Measurements from ENCODE around the gene SGSM1. TPM values are rescaled to one million over a fixed set of nuclear protein-coding genes. Genes with fewer than 3 reads are reported as not detected.
A peak's percentile ranks its signal among the peaks of the same experiment; 100 is the strongest.

Gene SGSM1
- total RNA-seq, 1 donor from 2014 or later = under 0.01 TPM

GRCh38 chr22:24957043-24957442 lies 151.0 kb downstream of the SGSM1 start:
- H3K4me3 ChIP-seq (ENCODE audit: low read length in 3 of 3) = no peak overlapping the region
- no peaks in the 10 kb centered on the region for H3K36me3 ChIP-seq (ENCODE audit: control insufficient read depth in 3 of 3, insufficient read depth in 3 of 3, low read length in 3 of 3)
- H3K27me3 ChIP-seq (ENCODE audit: control insufficient read depth in 3 of 3, insufficient read depth in 3 of 3, low read length in 3 of 3) = peaks cover 0 to under 1% (median 0%) of the 10 kb centered on the region in 3 donors
- no peak overlapping the region for H3K9ac ChIP-seq (ENCODE audit: low read depth in 1 of 3, low read length in 3 of 3)
- H3K9me3 ChIP-seq (ENCODE audit: control insufficient read depth in 3 of 3, low read length in 3 of 3) = peaks cover 0 to 2% (median 0%) of the 10 kb centered on the region in 3 donors
- H3K4me1 ChIP-seq (ENCODE audit: control insufficient read depth in 3 of 3, insufficient read depth in 3 of 3, low read length in 3 of 3) = peaks cover 17 to 22% (median 17%) of the 10 kb centered on the region in 3 donors
- no peak overlapping the region for H3K27ac ChIP-seq (ENCODE audit: low read depth, low read length)

DNA sequence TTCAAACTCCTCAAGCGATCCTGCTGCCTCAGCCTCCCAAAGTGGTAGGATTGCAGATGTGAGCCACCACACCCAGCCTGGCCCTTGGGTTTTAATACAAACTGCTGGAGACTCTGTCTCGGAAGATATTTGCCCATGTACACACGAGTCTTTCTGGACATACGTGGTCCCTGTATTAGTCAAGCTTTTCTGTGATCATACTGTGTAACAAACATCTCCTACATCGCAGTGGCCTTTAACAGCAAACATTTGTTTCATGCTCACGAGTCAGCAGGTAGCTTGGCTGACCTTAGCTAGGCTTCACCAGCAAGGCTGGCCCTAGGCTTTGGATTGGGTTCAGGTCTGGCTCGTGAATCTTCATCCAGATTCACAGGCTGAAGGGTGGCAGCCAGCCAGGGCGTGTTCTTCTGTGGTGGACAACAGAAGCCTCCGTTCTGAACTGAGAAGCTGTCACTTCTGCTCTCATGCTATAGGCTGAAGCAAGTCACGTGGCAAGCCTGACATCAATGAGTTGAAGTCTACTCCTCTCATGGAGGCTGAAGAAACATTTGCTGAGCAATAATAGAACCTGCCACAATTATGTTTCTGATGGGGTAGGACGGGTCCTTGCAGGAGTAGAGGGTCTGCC lies 155.3 kb downstream of the SGSM1 start:
- H3K36me3 ChIP-seq (ENCODE audit: control insufficient read depth in 3 of 3, insufficient read depth in 3 of 3, low read length in 3 of 3) = no peaks in the 10 kb centered on the region
- H3K27me3 ChIP-seq (ENCODE audit: control insufficient read depth in 3 of 3, insufficient read depth in 3 of 3, low read length in 3 of 3) = no peaks in the 10 kb centered on the region
- no peak overlapping the region for H3K4me3 ChIP-seq (ENCODE audit: low read length in 3 of 3)
- H3K9me3 ChIP-seq (ENCODE audit: control insufficient read depth in 3 of 3, low read length in 3 of 3) = peaks cover 0 to 2% (median 0%) of the 10 kb centered on the region in 3 donors
- no peak overlapping the region for H3K9ac ChIP-seq (ENCODE audit: low read depth in 1 of 3, low read length in 3 of 3)
- H3K4me1 ChIP-seq (ENCODE audit: control insufficient read depth in 3 of 3, insufficient read depth in 3 of 3, low read length in 3 of 3) = peaks cover 6 to 14% (median 9%) of the 10 kb centered on the region in 3 donors
- no peak overlapping the region for H3K27ac ChIP-seq (ENCODE audit: low read depth, low read length)

- Histone ChIP-seq H3K9ac (ENCODE audit: low read depth in 1 of 3, low read length in 3 of 3) (no peak overlapping the region), H3K9me3 (ENCODE audit: control insufficient read depth in 3 of 3, low read length in 3 of 3) (peaks cover 0 to 2% (median 0%) of the 10 kb centered on the region in 3 donors), H3K4me1 (ENCODE audit: control insufficient read depth in 3 of 3, insufficient read depth in 3 of 3, low read length in 3 of 3) (peaks cover 14 to 21% (median 16%) of the 10 kb centered on the region in 3 donors), H3K27ac (ENCODE audit: low read depth, low read length) (no peak overlapping the region), H3K27me3 (ENCODE audit: control insufficient read depth in 3 of 3, insufficient read depth in 3 of 3, low read length in 3 of 3) (no peaks in the 10 kb centered on the region), H3K4me3 (ENCODE audit: low read length in 3 of 3) (no peak overlapping the region), H3K36me3 (ENCODE audit: control insufficient read depth in 3 of 3, insufficient read depth in 3 of 3, low read length in 3 of 3) (no peaks in the 10 kb centered on the region)
Observed at GRCh38 chr22:24962094-24962493, 156.1 kb downstream of the SGSM1 start.

GRCh38 chr22:24962835-24963234 lies 156.8 kb downstream of the SGSM1 start:
- Histone ChIP-seq H3K9me3 (ENCODE audit: control insufficient read depth in 3 of 3, low read length in 3 of 3) (peaks cover 0 to 2% (median 0%) of the 10 kb centered on the region in 3 donors), H3K9ac (ENCODE audit: low read depth in 1 of 3, low read length in 3 of 3) (no peak overlapping the region), H3K27me3 (ENCODE audit: control insufficient read depth in 3 of 3, insufficient read depth in 3 of 3, low read length in 3 of 3) (no peaks in the 10 kb centered on the region), H3K4me1 (ENCODE audit: control insufficient read depth in 3 of 3, insufficient read depth in 3 of 3, low read length in 3 of 3) (peaks cover 19 to 25% (median 20%) of the 10 kb centered on the region in 3 donors), H3K4me3 (ENCODE audit: low read length in 3 of 3) (no peak overlapping the region), H3K27ac (ENCODE audit: low read depth, low read length) (no peak overlapping the region), H3K36me3 (ENCODE audit: control insufficient read depth in 3 of 3, insufficient read depth in 3 of 3, low read length in 3 of 3) (no peaks in the 10 kb centered on the region)

GRCh38 chr22:24964441-24964840 lies 158.4 kb downstream of the SGSM1 start:
- no peak overlapping the region for H3K27ac ChIP-seq (ENCODE audit: low read depth, low read length)
- no peak overlapping the region for H3K4me3 ChIP-seq (ENCODE audit: low read length in 3 of 3)
- no peak overlapping the region for H3K9ac ChIP-seq (ENCODE audit: low read depth in 1 of 3, low read length in 3 of 3)
- H3K27me3 ChIP-seq (ENCODE audit: control insufficient read depth in 3 of 3, insufficient read depth in 3 of 3, low read length in 3 of 3) = no peaks in the 10 kb centered on the region
- H3K9me3 ChIP-seq (ENCODE audit: control insufficient read depth in 3 of 3, low read length in 3 of 3) = peaks cover 0 to 2% (median 0%) of the 10 kb centered on the region in 3 donors
- H3K36me3 ChIP-seq (ENCODE audit: control insufficient read depth in 3 of 3, insufficient read depth in 3 of 3, low read length in 3 of 3) = no peaks in the 10 kb centered on the region
- H3K4me1 ChIP-seq (ENCODE audit: control insufficient read depth in 3 of 3, insufficient read depth in 3 of 3, low read length in 3 of 3) = peaks cover 27 to 41% (median 30%) of the 10 kb centered on the region in 3 donors

GRCh38 chr22:24965822-24966626 lies 160.0 kb downstream of the SGSM1 start:
- H3K36me3 ChIP-seq (ENCODE audit: control insufficient read depth in 3 of 3, insufficient read depth in 3 of 3, low read length in 3 of 3) = no peaks in the 10 kb centered on the region
- peak overlapping the region; percentile 52 for H3K27ac ChIP-seq (ENCODE audit: low read depth, low read length)
- peak overlapping the region in 1 of 3 donors; percentile 25 for H3K9ac ChIP-seq (ENCODE audit: low read depth in 1 of 3, low read length in 3 of 3)
- peaks cover 36 to 51% (median 41%) of the 10 kb centered on the region in 3 donors for H3K4me1 ChIP-seq (ENCODE audit: control insufficient read depth in 3 of 3, insufficient read depth in 3 of 3, low read length in 3 of 3)
- H3K4me3 ChIP-seq (ENCODE audit: low read length in 3 of 3) = peak overlapping the region in 2 of 3 donors; percentile 7 to 14
- H3K9me3 ChIP-seq (ENCODE audit: control insufficient read depth in 3 of 3, low read length in 3 of 3) = peaks cover 0 to 2% (median 0%) of the 10 kb centered on the region in 3 donors
- H3K27me3 ChIP-seq (ENCODE audit: control insufficient read depth in 3 of 3, insufficient read depth in 3 of 3, low read length in 3 of 3) = no peaks in the 10 kb centered on the region

DNA sequence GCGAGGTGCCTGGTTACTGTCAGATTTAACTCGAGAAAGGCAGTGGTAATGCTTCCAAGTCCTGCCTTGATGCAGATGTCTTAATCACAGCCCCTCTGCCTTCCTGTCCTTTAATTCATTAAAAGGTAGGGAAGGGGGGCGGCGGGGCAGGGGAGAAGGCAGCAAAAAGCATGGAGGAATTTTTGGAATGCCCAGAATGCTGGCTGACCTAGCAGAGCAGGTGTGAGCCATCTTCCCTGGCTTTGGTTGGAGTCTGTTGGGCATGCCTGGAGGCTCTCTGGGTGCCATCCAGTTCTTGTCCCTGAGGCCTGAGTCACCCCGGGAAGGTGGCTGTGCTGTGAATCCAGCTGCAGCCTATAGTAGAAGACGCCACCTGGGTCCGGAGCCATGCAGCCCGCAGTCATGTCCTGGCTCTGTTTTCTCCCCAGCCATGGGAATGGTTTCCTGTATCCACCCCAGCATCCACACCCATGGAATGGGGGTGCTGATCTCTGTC lies 162.1 kb downstream of the SGSM1 start:
- peaks cover 33 to 47% (median 41%) of the 10 kb centered on the region in 3 donors for H3K4me1 ChIP-seq (ENCODE audit: control insufficient read depth in 3 of 3, insufficient read depth in 3 of 3, low read length in 3 of 3)

DNA sequence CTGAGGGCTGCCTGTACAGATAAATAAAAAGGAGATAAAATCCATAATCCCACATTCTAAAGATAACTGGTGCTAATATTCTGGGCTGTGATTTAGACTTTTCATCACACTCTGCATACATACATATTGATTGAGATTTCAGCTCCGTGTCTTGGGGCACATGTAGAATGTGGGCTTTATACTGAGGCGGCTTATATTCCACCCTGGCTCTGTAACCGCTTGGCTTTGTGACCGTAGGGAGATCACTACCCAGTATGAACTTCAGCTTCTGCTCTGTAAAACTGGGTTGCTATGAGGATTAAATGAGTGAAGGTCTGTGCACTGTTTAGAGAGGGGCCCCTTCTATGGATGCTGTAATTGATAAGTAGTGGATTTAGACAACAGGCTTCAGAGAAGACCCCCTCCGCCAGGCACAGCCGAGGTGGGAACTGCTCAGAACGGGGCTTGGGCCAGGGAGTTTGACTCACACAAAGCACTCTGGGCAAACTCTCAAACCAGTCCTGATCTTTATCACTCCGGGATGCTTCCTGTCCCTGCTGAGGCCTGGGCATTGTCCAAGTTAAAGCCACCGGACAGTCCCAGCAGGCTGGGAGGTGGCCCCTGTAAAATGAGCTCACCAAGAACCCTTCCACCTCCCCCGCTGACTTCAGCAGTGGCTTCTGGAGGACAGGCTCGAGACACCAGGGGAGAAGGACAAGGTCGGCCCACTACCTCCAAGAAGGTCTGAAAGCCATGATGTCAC lies 163.7 kb downstream of the SGSM1 start:
- peak overlapping the region; percentile 51 for H3K27ac ChIP-seq (ENCODE audit: low read depth, low read length)
- H3K9ac ChIP-seq (ENCODE audit: low read depth in 1 of 3, low read length in 3 of 3) = peak overlapping the region in 1 of 3 donors; percentile 57
- peaks cover 35 to 44% (median 41%) of the 10 kb centered on the region in 3 donors for H3K4me1 ChIP-seq (ENCODE audit: control insufficient read depth in 3 of 3, insufficient read depth in 3 of 3, low read length in 3 of 3)
- H3K9me3 ChIP-seq (ENCODE audit: control insufficient read depth in 3 of 3, low read length in 3 of 3) = no peaks in the 10 kb centered on the region
- H3K36me3 ChIP-seq (ENCODE audit: control insufficient read depth in 3 of 3, insufficient read depth in 3 of 3, low read length in 3 of 3) = no peaks in the 10 kb centered on the region
- no peaks in the 10 kb centered on the region for H3K27me3 ChIP-seq (ENCODE audit: control insufficient read depth in 3 of 3, insufficient read depth in 3 of 3, low read length in 3 of 3)
- peak overlapping the region in 1 of 3 donors; percentile 41 for H3K4me3 ChIP-seq (ENCODE audit: low read length in 3 of 3)

More for the DNA sequence above, 162.1 kb downstream of the SGSM1 start:
- Histone ChIP-seq H3K27me3 (ENCODE audit: control insufficient read depth in 3 of 3, insufficient read depth in 3 of 3, low read length in 3 of 3) (no peaks in the 10 kb centered on the region), H3K9ac (ENCODE audit: low read depth in 1 of 3, low read length in 3 of 3) (peak overlapping the region in 1 of 3 donors; percentile 8), H3K9me3 (ENCODE audit: control insufficient read depth in 3 of 3, low read length in 3 of 3) (no peaks in the 10 kb centered on the region), H3K4me3 (ENCODE audit: low read length in 3 of 3) (peak overlapping the region in 1 of 3 donors; percentile 30), H3K27ac (ENCODE audit: low read depth, low read length) (peak overlapping the region; percentile 37), H3K36me3 (ENCODE audit: control insufficient read depth in 3 of 3, insufficient read depth in 3 of 3, low read length in 3 of 3) (no peaks in the 10 kb centered on the region)

- peaks cover 35 to 49% (median 41%) of the 10 kb centered on the region in 3 donors for H3K4me1 ChIP-seq (ENCODE audit: control insufficient read depth in 3 of 3, insufficient read depth in 3 of 3, low read length in 3 of 3)
Observed at GRCh38 chr22:24972369-24972768, 166.4 kb downstream of the SGSM1 start.

More at GRCh38 chr22:24972369-24972768, 166.4 kb downstream of the SGSM1 start:
- Histone ChIP-seq H3K27me3 (ENCODE audit: control insufficient read depth in 3 of 3, insufficient read depth in 3 of 3, low read length in 3 of 3) (no peaks in the 10 kb centered on the region), H3K36me3 (ENCODE audit: control insufficient read depth in 3 of 3, insufficient read depth in 3 of 3, low read length in 3 of 3) (no peaks in the 10 kb centered on the region), H3K4me3 (ENCODE audit: low read length in 3 of 3) (no peak overlapping the region), H3K9me3 (ENCODE audit: control insufficient read depth in 3 of 3, low read length in 3 of 3) (no peaks in the 10 kb centered on the region), H3K9ac (ENCODE audit: low read depth in 1 of 3, low read length in 3 of 3) (no peak overlapping the region), H3K27ac (ENCODE audit: low read depth, low read length) (no peak overlapping the region)

Measured in skeletal muscle tissue (tissue), 4 donors.